ENCODE results near the gene FOXP1.

- TF ChIP-seq TAF1 (IDR thresholded peaks at IDR 0.05; ENCODE audit: low read depth, low read length) (no peak), POLR2AphosphoS5 (IDR thresholded peaks at IDR 0.05; ENCODE audit: low read depth, low read length) (no peak), SPI1 (IDR thresholded peaks at IDR 0.05; ENCODE audit: low read depth, low read length) (no peak), POLR2A (IDR thresholded peaks at IDR 0.05; ENCODE audit: low read depth, low read length) (no peak), PAX5 (IDR thresholded peaks at IDR 0.05; ENCODE audit: insufficient read depth, low read length, severe bottlenecking) (no peak)
Observed at GRCh38 chr3:71310980-71311660, 272.4 kb downstream of the FOXP1 start.
